Transverse colon (tissue), 4 donors: ENCODE results near the gene PCDH7.

ENCODE experiments used
- POLR2AphosphoS5 ChIP-seq, 3 donors: sonication (generic); formaldehyde crosslinking; IDR thresholded peaks; one replicate each; pipeline ENCODE4 v1.6.1; 2016; ENCODE audit warnings: antibody characterized with exemption in 3 of 3
- TF ChIP-seq, protein P1 (sequence below), 5 experiments: fragments of 200-600 bp in 3 of 5; fragments of 450-650 bp in 2 of 5; sonication (generic) in 3 of 5; IDR thresholded peaks; 1 replicate in 2 of 5; 2 replicates in 3 of 5; pipeline ENCODE4 v1.5.1; 2016 to 2017; ENCODE audit warnings: antibody characterized with exemption in 5 of 5, inconsistent platforms in 3 of 5, mild to moderate bottlenecking in 2 of 5, moderate library complexity in 1 of 5

DNA sequence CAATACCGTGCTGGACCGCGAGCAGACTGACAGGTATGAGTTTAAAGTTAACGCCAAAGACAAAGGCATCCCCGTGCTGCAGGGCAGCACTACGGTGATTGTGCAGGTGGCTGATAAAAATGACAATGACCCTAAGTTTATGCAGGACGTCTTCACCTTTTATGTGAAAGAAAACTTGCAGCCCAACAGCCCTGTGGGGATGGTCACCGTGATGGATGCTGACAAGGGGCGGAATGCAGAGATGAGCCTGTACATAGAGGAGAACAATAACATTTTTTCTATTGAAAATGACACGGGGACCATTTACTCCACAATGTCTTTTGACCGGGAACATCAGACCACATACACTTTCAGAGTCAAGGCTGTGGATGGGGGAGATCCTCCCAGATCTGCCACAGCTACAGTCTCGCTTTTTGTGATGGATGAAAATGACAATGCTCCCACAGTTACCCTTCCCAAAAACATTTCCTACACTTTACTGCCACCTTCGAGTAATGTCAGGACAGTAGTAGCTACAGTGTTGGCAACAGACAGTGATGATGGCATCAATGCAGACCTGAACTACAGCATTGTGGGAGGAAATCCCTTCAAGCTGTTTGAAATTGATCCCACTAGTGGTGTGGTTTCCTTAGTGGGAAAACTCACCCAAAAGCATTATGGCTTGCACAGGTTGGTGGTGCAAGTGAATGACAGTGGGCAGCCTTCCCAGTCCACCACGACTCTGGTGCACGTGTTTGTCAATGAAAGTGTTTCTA lies 3.2 kb downstream of the PCDH7 start:
- TF ChIP-seq, protein P1, sequence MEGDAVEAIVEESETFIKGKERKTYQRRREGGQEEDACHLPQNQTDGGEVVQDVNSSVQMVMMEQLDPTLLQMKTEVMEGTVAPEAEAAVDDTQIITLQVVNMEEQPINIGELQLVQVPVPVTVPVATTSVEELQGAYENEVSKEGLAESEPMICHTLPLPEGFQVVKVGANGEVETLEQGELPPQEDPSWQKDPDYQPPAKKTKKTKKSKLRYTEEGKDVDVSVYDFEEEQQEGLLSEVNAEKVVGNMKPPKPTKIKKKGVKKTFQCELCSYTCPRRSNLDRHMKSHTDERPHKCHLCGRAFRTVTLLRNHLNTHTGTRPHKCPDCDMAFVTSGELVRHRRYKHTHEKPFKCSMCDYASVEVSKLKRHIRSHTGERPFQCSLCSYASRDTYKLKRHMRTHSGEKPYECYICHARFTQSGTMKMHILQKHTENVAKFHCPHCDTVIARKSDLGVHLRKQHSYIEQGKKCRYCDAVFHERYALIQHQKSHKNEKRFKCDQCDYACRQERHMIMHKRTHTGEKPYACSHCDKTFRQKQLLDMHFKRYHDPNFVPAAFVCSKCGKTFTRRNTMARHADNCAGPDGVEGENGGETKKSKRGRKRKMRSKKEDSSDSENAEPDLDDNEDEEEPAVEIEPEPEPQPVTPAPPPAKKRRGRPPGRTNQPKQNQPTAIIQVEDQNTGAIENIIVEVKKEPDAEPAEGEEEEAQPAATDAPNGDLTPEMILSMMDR (IDR thresholded peaks at IDR 0.05) = no peak
- TF ChIP-seq POLR2AphosphoS5 (IDR thresholded peaks at IDR 0.05) = no peak
